ENCODE data around the gene PIK3R2. TPM values are rescaled to one million over a fixed set of nuclear protein-coding genes. Genes with fewer than 3 reads are reported as not detected.
A peak's percentile ranks its signal among the peaks of the same experiment; 100 is the strongest.

PIK3R2 gene
- total and polyA plus RNA-seq, 4 donors, result 1.5 to 37.8 (median 7.7) TPM

DNA sequence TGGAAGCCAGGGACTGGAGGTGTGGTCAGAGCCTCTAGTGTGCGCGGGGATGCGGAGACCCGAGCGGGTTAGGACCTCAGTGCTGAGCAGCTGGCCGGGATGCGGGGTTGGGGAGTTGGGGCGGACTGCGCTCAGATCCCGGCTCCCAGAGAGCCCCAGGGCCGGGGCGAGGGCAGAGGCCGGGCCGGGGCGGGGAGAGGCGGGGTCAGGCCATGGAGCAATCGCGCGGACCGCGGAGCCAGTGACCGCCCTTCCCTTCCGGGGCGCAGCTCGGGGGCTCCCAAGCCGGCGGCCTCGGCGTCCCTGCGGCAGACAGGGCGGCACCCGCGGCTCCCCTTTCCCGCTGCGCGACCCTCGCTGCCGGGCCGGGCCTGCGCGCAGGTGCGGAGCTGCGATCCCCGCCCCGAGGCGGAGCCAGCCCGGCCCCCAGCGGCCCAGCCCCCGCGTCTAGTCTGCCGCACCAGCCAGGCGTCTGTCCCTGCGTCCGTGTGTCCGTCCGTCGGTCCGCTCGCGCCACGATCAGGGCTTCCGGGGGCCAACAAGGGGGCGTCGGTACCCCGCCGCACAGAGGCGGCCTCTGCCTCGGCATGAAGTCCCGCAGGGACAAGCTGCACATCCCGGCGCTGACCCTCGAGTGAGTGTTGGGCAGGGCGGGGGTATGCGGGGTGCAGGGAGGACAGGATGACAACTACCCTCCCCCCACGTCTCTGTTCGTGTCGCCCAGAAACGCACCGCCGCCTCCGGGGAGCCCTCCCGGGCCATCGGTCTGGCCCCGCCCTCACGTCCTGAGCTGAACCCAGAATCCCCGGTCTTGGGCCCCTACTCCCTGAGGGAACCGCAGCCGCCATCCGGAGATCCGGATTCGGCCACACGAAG, 43.0 kb upstream of the PIK3R2 start:
- peak overlapping the region; percentile 45 to 77 for H3K9ac ChIP-seq (ENCODE audit: low read depth in 1 of 2, low read length in 2 of 2)
- peak overlapping the region; percentile 42 to 92 for H3K27ac ChIP-seq (ENCODE audit: low read depth in 1 of 2, low read length in 2 of 2)
- under 1% methylated on average over 92 of the region's 92 CpGs for WGBS
- peak; percentile 81 for DNase-seq (ENCODE audit: low spot score)
- H3K4me3 ChIP-seq (ENCODE audit: low read depth in 1 of 3, low read length in 3 of 3), result peak overlapping the region; percentile 44 to 87 (median 75)
- H3K36me3 ChIP-seq (ENCODE audit: control insufficient read depth in 4 of 4, insufficient read depth in 3 of 4, low read depth in 1 of 4, low read length in 3 of 4), result peaks cover 0 to 3% (median 3%) of the 10 kb centered on the region in 4 donors
- H3K9me3 ChIP-seq (ENCODE audit: control insufficient read depth in 4 of 4, low read length in 3 of 4), result no peaks in the 10 kb centered on the region
- H3K4me1 ChIP-seq (ENCODE audit: control insufficient read depth in 4 of 4, insufficient read depth in 4 of 4, low read length in 3 of 4), result peaks cover 12 to 39% (median 29%) of the 10 kb centered on the region in 4 donors
- no peaks in the 10 kb centered on the region for H3K27me3 ChIP-seq (ENCODE audit: control insufficient read depth in 4 of 4, insufficient read depth in 4 of 4, low read length in 3 of 4)
- no peak for TF ChIP-seq FOXA2 (IDR thresholded peaks at IDR 0.05)
- peak in 1 of 2 donors; percentile 50 for TF ChIP-seq GABPA (IDR thresholded peaks at IDR 0.05 in 1 of 2, conservative IDR thresholded peaks at IDR 0.05 in 1 of 2)
- peak; percentile 30 for TF ChIP-seq YY1 (IDR thresholded peaks at IDR 0.05)
- TF ChIP-seq RXRA (IDR thresholded peaks at IDR 0.05), result peak; percentile 5 to 33

DNA sequence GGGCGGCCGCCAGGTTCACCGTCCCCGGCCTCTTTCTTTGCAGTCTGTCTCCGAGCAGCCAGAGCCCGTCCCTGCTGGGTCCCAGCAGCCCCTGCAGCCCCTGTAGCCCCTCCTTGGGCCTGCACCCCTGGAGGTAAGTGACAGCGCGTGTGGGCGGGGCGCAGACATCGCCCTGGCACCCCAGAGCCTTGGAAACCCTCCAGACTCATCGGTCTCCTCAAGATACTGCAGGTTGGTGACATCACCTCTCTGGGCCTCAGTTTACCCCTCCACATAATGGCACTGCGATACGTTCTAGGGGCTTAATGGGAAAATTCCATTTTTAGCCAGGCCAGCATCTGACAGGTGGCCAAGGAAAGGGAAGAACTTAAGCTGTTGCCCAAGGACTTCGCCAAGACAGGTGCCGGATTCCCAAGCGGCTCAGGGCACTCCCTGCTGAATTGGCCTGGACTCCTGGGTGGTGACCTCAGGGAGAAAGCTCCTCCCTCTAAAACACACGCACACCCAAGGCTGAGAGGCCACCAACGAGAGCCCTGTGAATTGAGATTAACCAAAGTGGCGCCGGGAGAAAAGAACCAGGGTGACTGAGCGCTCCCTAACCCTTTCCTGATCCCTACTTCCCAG, 42.2 kb upstream of the PIK3R2 start:
- peak overlapping the region in 1 of 2 donors; percentile 77 for H3K9ac ChIP-seq (ENCODE audit: low read depth in 1 of 2, low read length in 2 of 2)
- 39% methylated on average over 22 of the region's 22 CpGs for WGBS
- H3K27ac ChIP-seq (ENCODE audit: low read depth in 1 of 2, low read length in 2 of 2), result peak overlapping the region; percentile 42 to 92
- no peaks in the 10 kb centered on the region for H3K9me3 ChIP-seq (ENCODE audit: control insufficient read depth in 4 of 4, low read length in 3 of 4)
- peaks cover 0 to 3% (median 3%) of the 10 kb centered on the region in 4 donors for H3K36me3 ChIP-seq (ENCODE audit: control insufficient read depth in 4 of 4, insufficient read depth in 3 of 4, low read depth in 1 of 4, low read length in 3 of 4)
- TF ChIP-seq RXRA (IDR thresholded peaks at IDR 0.05) (no peak), JUND (IDR thresholded peaks at IDR 0.05) (no peak), MAX (IDR thresholded peaks at IDR 0.05) (no peak), YY1 (IDR thresholded peaks at IDR 0.05) (no peak), NR2F2 (IDR thresholded peaks at IDR 0.05) (no peak), FOXA1 (IDR thresholded peaks at IDR 0.05) (no peak), SP1 (IDR thresholded peaks at IDR 0.05) (no peak)
- TF ChIP-seq, protein P1, sequence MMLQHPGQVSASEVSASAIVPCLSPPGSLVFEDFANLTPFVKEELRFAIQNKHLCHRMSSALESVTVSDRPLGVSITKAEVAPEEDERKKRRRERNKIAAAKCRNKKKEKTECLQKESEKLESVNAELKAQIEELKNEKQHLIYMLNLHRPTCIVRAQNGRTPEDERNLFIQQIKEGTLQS (IDR thresholded peaks at IDR 0.05), result no peak
- no peaks in the 10 kb centered on the region for H3K27me3 ChIP-seq (ENCODE audit: control insufficient read depth in 4 of 4, insufficient read depth in 4 of 4, low read length in 3 of 4)
- no peak for DNase-seq (ENCODE audit: low spot score)
- peaks cover 12 to 45% (median 33%) of the 10 kb centered on the region in 4 donors for H3K4me1 ChIP-seq (ENCODE audit: control insufficient read depth in 4 of 4, insufficient read depth in 4 of 4, low read length in 3 of 4)
- peak overlapping the region in 2 of 3 donors; percentile 44 to 87 for H3K4me3 ChIP-seq (ENCODE audit: low read depth in 1 of 3, low read length in 3 of 3)

GRCh38 chr19:18112989-18113478, 39.9 kb upstream of the PIK3R2 start:
- WGBS, result 34% methylated on average over 9 of the region's 9 CpGs
- peaks cover 14 to 57% (median 43%) of the 10 kb centered on the region in 4 donors for H3K4me1 ChIP-seq (ENCODE audit: control insufficient read depth in 4 of 4, insufficient read depth in 4 of 4, low read length in 3 of 4)

More at GRCh38 chr19:18112989-18113478, 39.9 kb upstream of the PIK3R2 start:
- TF ChIP-seq RAD21 (IDR thresholded peaks at IDR 0.05) (peak; percentile 94 to 96), SP1 (IDR thresholded peaks at IDR 0.05) (no peak), RXRA (IDR thresholded peaks at IDR 0.05) (peak in 1 of 2 donors; percentile 27), YY1 (IDR thresholded peaks at IDR 0.05) (peak; percentile 17), HNF4A (conservative IDR thresholded peaks at IDR 0.05) (peak in 1 of 2 donors; percentile 31), GABPA (IDR thresholded peaks at IDR 0.05 in 1 of 2, conservative IDR thresholded peaks at IDR 0.05 in 1 of 2) (no peak), CTCF (IDR thresholded peaks at IDR 0.05; ENCODE audit: low read depth, low read length, missing input control) (peak; percentile 93)
- TF ChIP-seq, protein P1 (IDR thresholded peaks at IDR 0.05), result no peak
- Histone ChIP-seq H3K9ac (ENCODE audit: low read depth in 1 of 2, low read length in 2 of 2) (no peak overlapping the region), H3K4me3 (ENCODE audit: low read depth in 1 of 3, low read length in 3 of 3) (no peak overlapping the region), H3K9me3 (ENCODE audit: control insufficient read depth in 4 of 4, low read length in 3 of 4) (no peaks in the 10 kb centered on the region), H3K36me3 (ENCODE audit: control insufficient read depth in 4 of 4, insufficient read depth in 3 of 4, low read depth in 1 of 4, low read length in 3 of 4) (peaks cover 0 to 3% (median 3%) of the 10 kb centered on the region in 4 donors), H3K27ac (ENCODE audit: low read depth in 1 of 2, low read length in 2 of 2) (no peak overlapping the region), H3K27me3 (ENCODE audit: control insufficient read depth in 4 of 4, insufficient read depth in 4 of 4, low read length in 3 of 4) (no peaks in the 10 kb centered on the region)
- peak; percentile 93 for DNase-seq (ENCODE audit: low spot score)
